Stimulated activated memory B cell treated with anti-CD40 and anti-IgM and Interleukin-4, amounts not matched to agents 10 μg/mL and 1 μg/mL and 100 μg/mL, for 72 hours (primary cell): Measurements from ENCODE around the gene CD247.
A peak's percentile ranks its signal among the peaks of the same experiment; 100 is the strongest.

Source experiments
- ATAC-seq: fragments of 150-1000 bp; cut with Tn5 transposase; 2 replicates; pipeline ENCODE4 v1.10.0; 2021
- H3K27ac Mint-ChIP-seq: one replicate; pipeline ENCODE4 v1.8.0; 2022; ENCODE audit warnings: mild to moderate bottlenecking, mixed read lengths
- H3K27me3 Mint-ChIP-seq: one replicate; pipeline ENCODE4 v1.8.0; 2022; ENCODE audit warnings: mixed read lengths
- H3K36me3 Mint-ChIP-seq: one replicate; pipeline ENCODE4 v1.8.0; 2022; ENCODE audit warnings: mixed read lengths
- H3K4me1 Mint-ChIP-seq: one replicate; pipeline ENCODE4 v1.8.0; 2022; ENCODE audit warnings: mixed read lengths
- H3K4me3 Mint-ChIP-seq: one replicate; pipeline ENCODE4 v1.8.0; 2022; ENCODE audit warnings: mild to moderate bottlenecking, moderate library complexity, mixed read lengths
- H3K9me3 Mint-ChIP-seq: one replicate; pipeline ENCODE4 v1.8.0; 2022; ENCODE audit warnings: mixed read lengths

Gene CD247

GRCh38 chr1:167435484-167435883, 82.8 kb downstream of the CD247 start:
- H3K4me3 Mint-ChIP-seq: no peak overlapping the region
- peaks cover 71% of the 10 kb centered on the region for H3K4me1 Mint-ChIP-seq

GRCh38 chr1:167434306-167434705, 84.0 kb downstream of the CD247 start:
- Mint-ChIP-seq H3K27me3 (no peaks in the 10 kb centered on the region), H3K36me3 (peaks cover 7% of the 10 kb centered on the region), H3K27ac (peak overlapping the region; percentile 87), H3K9me3 (no peaks in the 10 kb centered on the region), H3K4me1 (peaks cover 75% of the 10 kb centered on the region), H3K4me3 (no peak overlapping the region)
- ATAC-seq: no peak

More at GRCh38 chr1:167435484-167435883, 82.8 kb downstream of the CD247 start:
- H3K9me3 Mint-ChIP-seq: no peaks in the 10 kb centered on the region
- no peaks in the 10 kb centered on the region for H3K27me3 Mint-ChIP-seq
- H3K36me3 Mint-ChIP-seq: peaks cover 7% of the 10 kb centered on the region
- H3K27ac Mint-ChIP-seq: peak overlapping the region; percentile 76
- ATAC-seq: no peak

GRCh38 chr1:167433884-167434283, 84.4 kb downstream of the CD247 start:
- Mint-ChIP-seq H3K4me1 (peaks cover 79% of the 10 kb centered on the region), H3K36me3 (peaks cover 7% of the 10 kb centered on the region), H3K4me3 (no peak overlapping the region), H3K9me3 (no peaks in the 10 kb centered on the region), H3K27me3 (no peaks in the 10 kb centered on the region), H3K27ac (peak overlapping the region; percentile 87)
- ATAC-seq: no peak

GRCh38 chr1:167432780-167433179, 85.5 kb downstream of the CD247 start:
- Mint-ChIP-seq H3K27me3 (no peaks in the 10 kb centered on the region), H3K4me3 (peak overlapping the region; percentile 18), H3K27ac (peak overlapping the region; percentile 87), H3K9me3 (no peaks in the 10 kb centered on the region), H3K4me1 (peaks cover 72% of the 10 kb centered on the region), H3K36me3 (peaks cover 7% of the 10 kb centered on the region)
- no peak for ATAC-seq

- ATAC-seq: peak; percentile 55
- H3K27me3 Mint-ChIP-seq: no peaks in the 10 kb centered on the region
- peaks cover 66% of the 10 kb centered on the region for H3K4me1 Mint-ChIP-seq
- peaks cover 7% of the 10 kb centered on the region for H3K36me3 Mint-ChIP-seq
- peak overlapping the region; percentile 87 for H3K27ac Mint-ChIP-seq
- H3K4me3 Mint-ChIP-seq: peak overlapping the region; percentile 18
- no peaks in the 10 kb centered on the region for H3K9me3 Mint-ChIP-seq
Measured at GRCh38 chr1:167431909-167432650, 86.2 kb downstream of the CD247 start.

- H3K9me3 Mint-ChIP-seq: no peaks in the 10 kb centered on the region
- no peaks in the 10 kb centered on the region for H3K27me3 Mint-ChIP-seq
- H3K4me1 Mint-ChIP-seq: peaks cover 62% of the 10 kb centered on the region
- H3K27ac Mint-ChIP-seq: peak overlapping the region; percentile 87
- H3K36me3 Mint-ChIP-seq: peaks cover 7% of the 10 kb centered on the region
- ATAC-seq: peak; percentile 67
- H3K4me3 Mint-ChIP-seq: peak overlapping the region; percentile 61
Measured at GRCh38 chr1:167431261-167431908, 86.9 kb downstream of the CD247 start.

- H3K27ac Mint-ChIP-seq: peak overlapping the region; percentile 87
- peak; percentile 71 for ATAC-seq
- no peaks in the 10 kb centered on the region for H3K9me3 Mint-ChIP-seq
- no peaks in the 10 kb centered on the region for H3K27me3 Mint-ChIP-seq
- H3K36me3 Mint-ChIP-seq: peaks cover 7% of the 10 kb centered on the region
- peak overlapping the region; percentile 61 for H3K4me3 Mint-ChIP-seq
- peaks cover 62% of the 10 kb centered on the region for H3K4me1 Mint-ChIP-seq
Measured at GRCh38 chr1:167430849-167431242, 87.5 kb downstream of the CD247 start.

- Mint-ChIP-seq H3K27ac (peak overlapping the region; percentile 87), H3K36me3 (peaks cover 2% of the 10 kb centered on the region), H3K27me3 (no peaks in the 10 kb centered on the region), H3K9me3 (no peaks in the 10 kb centered on the region), H3K4me1 (peaks cover 58% of the 10 kb centered on the region), H3K4me3 (peak overlapping the region; percentile 52)
- ATAC-seq: peak; percentile 80
Measured at GRCh38 chr1:167430134-167430848, 88.0 kb downstream of the CD247 start.

GRCh38 chr1:167429612-167430011, 88.7 kb downstream of the CD247 start:
- no peak for ATAC-seq
- no peaks in the 10 kb centered on the region for H3K9me3 Mint-ChIP-seq
- no peaks in the 10 kb centered on the region for H3K36me3 Mint-ChIP-seq
- H3K27me3 Mint-ChIP-seq: no peaks in the 10 kb centered on the region
- peak overlapping the region; percentile 87 for H3K27ac Mint-ChIP-seq
- H3K4me3 Mint-ChIP-seq: no peak overlapping the region
- peaks cover 56% of the 10 kb centered on the region for H3K4me1 Mint-ChIP-seq

- Mint-ChIP-seq H3K4me1 (peaks cover 45% of the 10 kb centered on the region), H3K27ac (peak overlapping the region; percentile 87), H3K36me3 (peaks cover 2% of the 10 kb centered on the region), H3K4me3 (no peak overlapping the region), H3K27me3 (no peaks in the 10 kb centered on the region), H3K9me3 (no peaks in the 10 kb centered on the region)
- no peak for ATAC-seq
Measured at GRCh38 chr1:167428395-167428794, 89.9 kb downstream of the CD247 start.

- Mint-ChIP-seq H3K27me3 (no peaks in the 10 kb centered on the region), H3K27ac (peak overlapping the region; percentile 87), H3K9me3 (no peaks in the 10 kb centered on the region), H3K4me3 (no peak overlapping the region), H3K4me1 (peaks cover 41% of the 10 kb centered on the region), H3K36me3 (peaks cover 5% of the 10 kb centered on the region)
- no peak for ATAC-seq
Measured at GRCh38 chr1:167427848-167428247, 90.5 kb downstream of the CD247 start.

GRCh38 chr1:167426716-167427115, 91.6 kb downstream of the CD247 start:
- no peak overlapping the region for H3K4me3 Mint-ChIP-seq
- no peak for ATAC-seq

GRCh38 chr1:167425482-167425881, 92.8 kb downstream of the CD247 start:
- Mint-ChIP-seq H3K9me3 (no peaks in the 10 kb centered on the region), H3K4me3 (no peak overlapping the region), H3K4me1 (peaks cover 17% of the 10 kb centered on the region), H3K27me3 (no peaks in the 10 kb centered on the region), H3K27ac (no peak overlapping the region), H3K36me3 (peaks cover 12% of the 10 kb centered on the region)
- no peak for ATAC-seq

More at GRCh38 chr1:167426716-167427115, 91.6 kb downstream of the CD247 start:
- Mint-ChIP-seq H3K27ac (no peak overlapping the region), H3K36me3 (peaks cover 12% of the 10 kb centered on the region), H3K4me1 (peaks cover 30% of the 10 kb centered on the region), H3K27me3 (no peaks in the 10 kb centered on the region), H3K9me3 (no peaks in the 10 kb centered on the region)

- Mint-ChIP-seq H3K36me3 (peaks cover 12% of the 10 kb centered on the region), H3K27me3 (no peaks in the 10 kb centered on the region), H3K27ac (peak overlapping the region; percentile 12), H3K4me1 (peaks cover 2% of the 10 kb centered on the region), H3K9me3 (no peaks in the 10 kb centered on the region), H3K4me3 (no peak overlapping the region)
- ATAC-seq: no peak
Measured at GRCh38 chr1:167423684-167424619, 94.4 kb downstream of the CD247 start.
